Measurements from ENCODE around the gene LDLRAD2. TPM values are rescaled to one million over a fixed set of nuclear protein-coding genes. Genes with fewer than 3 reads are reported as not detected.

LDLRAD2 gene
- total and polyA plus RNA-seq, 3 donors from 2014 or later = 1.3 to 1.9 (median 1.9) TPM

GRCh38 chr1:21857840-21858670 is 46.0 kb downstream of the LDLRAD2 start:
- Histone ChIP-seq H3K4me1 (no peaks in the 10 kb centered on the region), H3K4me3 (no peak overlapping the region), H3K27ac (no peak overlapping the region), H3K36me3 (ENCODE audit: low read depth, missing control alignments) (no peaks in the 10 kb centered on the region), H3K27me3 (no peaks in the 10 kb centered on the region), H3K9me3 (no peaks in the 10 kb centered on the region)
- DNase-seq = no peak
- WGBS, 2 donors = 81 to 86% methylated on average over 15 of the region's 15 CpGs
- intact Hi-C loops (cut with DNase I; ENCODE audit: low total_unique reads) = no loop called here
- TF ChIP-seq POLR2A (IDR thresholded peaks at IDR 0.05) (no peak), CTCF (IDR thresholded peaks at IDR 0.05) (no peak)

GRCh38 chr1:21859669-21860179 is 47.7 kb downstream of the LDLRAD2 start:
- H3K4me3 ChIP-seq = no peak overlapping the region
- intact Hi-C loops (cut with DNase I; ENCODE audit: low total_unique reads) = no loop called here
- H3K27ac ChIP-seq = no peak overlapping the region
- WGBS, 2 donors = 90 to 98% methylated on average over 3 to 10 of the region's 10 CpGs
- H3K27me3 ChIP-seq = no peaks in the 10 kb centered on the region
- H3K9me3 ChIP-seq = no peaks in the 10 kb centered on the region
- H3K36me3 ChIP-seq (ENCODE audit: low read depth, missing control alignments) = no peaks in the 10 kb centered on the region
- TF ChIP-seq POLR2A (IDR thresholded peaks at IDR 0.05) (no peak), CTCF (IDR thresholded peaks at IDR 0.05) (no peak)
- H3K4me1 ChIP-seq = no peaks in the 10 kb centered on the region
- no peak for DNase-seq

GRCh38 chr1:21860971-21861370 is 48.9 kb downstream of the LDLRAD2 start:
- whole genome bisulfite sequencing, 2 donors = 64 to 68% methylated on average over 3 of the region's 3 CpGs
- Histone ChIP-seq H3K4me3 (no peak overlapping the region), H3K27me3 (no peaks in the 10 kb centered on the region), H3K27ac (no peak overlapping the region), H3K36me3 (ENCODE audit: low read depth, missing control alignments) (no peaks in the 10 kb centered on the region), H3K9me3 (no peaks in the 10 kb centered on the region), H3K4me1 (no peaks in the 10 kb centered on the region)
- TF ChIP-seq POLR2A (IDR thresholded peaks at IDR 0.05) (no peak), CTCF (IDR thresholded peaks at IDR 0.05) (no peak)
- intact Hi-C loops (cut with DNase I; ENCODE audit: low total_unique reads) = no loop called here
- no peak for DNase-seq

- no peak overlapping the region for H3K27ac ChIP-seq
Measured at GRCh38 chr1:21861602-21862429, 49.8 kb downstream of the LDLRAD2 start.

More at GRCh38 chr1:21861602-21862429, 49.8 kb downstream of the LDLRAD2 start:
- Histone ChIP-seq H3K27me3 (no peaks in the 10 kb centered on the region), H3K4me3 (no peak overlapping the region), H3K36me3 (ENCODE audit: low read depth, missing control alignments) (no peaks in the 10 kb centered on the region), H3K9me3 (no peaks in the 10 kb centered on the region), H3K4me1 (no peaks in the 10 kb centered on the region)
- no peak for TF ChIP-seq CTCF (IDR thresholded peaks at IDR 0.05)
- TF ChIP-seq POLR2A (IDR thresholded peaks at IDR 0.05) = no peak
- DNase-seq = no peak
- intact Hi-C loops (cut with DNase I; ENCODE audit: low total_unique reads) = no loop called here
- 92% methylated on average over 12 to 19 of the region's 19 CpGs for WGBS, 2 donors

All from testis (tissue), 3 donors.